Endothelial cell (in vitro differentiated cells): ENCODE data around the gene KAT2B. TPM values are rescaled to one million over a fixed set of nuclear protein-coding genes. Genes with fewer than 3 reads are reported as not detected.

Experiments
- DNase-seq: peaks from one replicate; pipeline ENCODE4 v3.0.0; 2021; ENCODE audit warnings: low spot score
- H3K27ac Mint-ChIP-seq: one replicate; pipeline ENCODE4 v1.8.0; 2021; ENCODE audit warnings: mixed read lengths, inconsistent platforms; ENCODE audit not compliant: unreplicated experiment
- H3K27me3 Mint-ChIP-seq: one replicate; pipeline ENCODE4 v1.8.0; 2021; ENCODE audit warnings: mild to moderate bottlenecking, moderate library complexity, mixed read lengths, inconsistent platforms; ENCODE audit not compliant: unreplicated experiment
- H3K36me3 Mint-ChIP-seq: one replicate; pipeline ENCODE4 v1.8.0; 2021; ENCODE audit warnings: mild to moderate bottlenecking, low read depth, mixed read lengths, inconsistent platforms; ENCODE audit not compliant: unreplicated experiment
- H3K4me1 Mint-ChIP-seq: one replicate; pipeline ENCODE4 v1.8.0; 2021; ENCODE audit warnings: mild to moderate bottlenecking, mixed read lengths, inconsistent platforms; ENCODE audit not compliant: unreplicated experiment
- H3K4me3 Mint-ChIP-seq: one replicate; pipeline ENCODE4 v1.8.0; 2021; ENCODE audit warnings: mild to moderate bottlenecking, mixed read lengths, inconsistent platforms; ENCODE audit not compliant: unreplicated experiment
- H3K9me3 Mint-ChIP-seq: one replicate; pipeline ENCODE4 v1.8.0; 2021; ENCODE audit warnings: mixed read lengths, inconsistent platforms; ENCODE audit not compliant: unreplicated experiment
- total RNA-seq: library from RNA; stranded (reverse); fragmentation: NEBNext Ultra II Directional; extraction: Animal tissue kit (Norgen Biotek cat#: 25700); gene quantifications from one replicate; pipeline ENCODE4 v1.2.1, GENCODE V29; 2021; ENCODE audit not compliant: unreplicated experiment
- TF ChIP-seq, protein P1 (sequence below): fragments of 200-600 bp; sonication (generic); IDR thresholded peaks from one replicate; pipeline ENCODE4 v1.5.0; 2021; ENCODE audit warnings: antibody characterized with exemption; ENCODE audit not compliant: unreplicated experiment

KAT2B gene
- total RNA-seq, 1 donor from 2014 or later: 15.9 TPM

DNA sequence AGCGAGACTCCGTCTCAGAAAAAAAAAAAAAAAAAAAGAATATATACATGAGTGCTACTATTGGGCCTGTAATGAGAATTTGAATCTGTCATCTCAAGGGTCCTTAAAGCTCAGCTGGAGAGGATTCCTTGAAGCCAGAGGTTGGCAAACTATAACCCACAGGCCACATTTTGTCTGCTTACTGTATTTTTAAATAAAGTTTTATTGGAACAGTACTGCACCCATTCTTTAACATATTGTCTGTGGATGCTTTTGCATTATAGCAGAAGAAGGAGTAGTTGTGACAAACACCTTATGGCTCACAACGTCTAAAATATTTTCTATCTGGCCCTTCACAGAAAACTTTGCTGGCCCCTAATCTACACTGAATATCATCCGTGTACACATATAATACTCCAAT, 85.0 kb downstream of the KAT2B start:
- Mint-ChIP-seq H3K4me1 (no peaks in the 10 kb centered on the region), H3K27me3 (no peaks in the 10 kb centered on the region), H3K4me3 (no peak overlapping the region), H3K36me3 (peaks cover 2% of the 10 kb centered on the region), H3K27ac (no peak overlapping the region), H3K9me3 (no peaks in the 10 kb centered on the region)
- DNase-seq: no peak
- TF ChIP-seq, protein P1, sequence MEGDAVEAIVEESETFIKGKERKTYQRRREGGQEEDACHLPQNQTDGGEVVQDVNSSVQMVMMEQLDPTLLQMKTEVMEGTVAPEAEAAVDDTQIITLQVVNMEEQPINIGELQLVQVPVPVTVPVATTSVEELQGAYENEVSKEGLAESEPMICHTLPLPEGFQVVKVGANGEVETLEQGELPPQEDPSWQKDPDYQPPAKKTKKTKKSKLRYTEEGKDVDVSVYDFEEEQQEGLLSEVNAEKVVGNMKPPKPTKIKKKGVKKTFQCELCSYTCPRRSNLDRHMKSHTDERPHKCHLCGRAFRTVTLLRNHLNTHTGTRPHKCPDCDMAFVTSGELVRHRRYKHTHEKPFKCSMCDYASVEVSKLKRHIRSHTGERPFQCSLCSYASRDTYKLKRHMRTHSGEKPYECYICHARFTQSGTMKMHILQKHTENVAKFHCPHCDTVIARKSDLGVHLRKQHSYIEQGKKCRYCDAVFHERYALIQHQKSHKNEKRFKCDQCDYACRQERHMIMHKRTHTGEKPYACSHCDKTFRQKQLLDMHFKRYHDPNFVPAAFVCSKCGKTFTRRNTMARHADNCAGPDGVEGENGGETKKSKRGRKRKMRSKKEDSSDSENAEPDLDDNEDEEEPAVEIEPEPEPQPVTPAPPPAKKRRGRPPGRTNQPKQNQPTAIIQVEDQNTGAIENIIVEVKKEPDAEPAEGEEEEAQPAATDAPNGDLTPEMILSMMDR: no peak

DNA sequence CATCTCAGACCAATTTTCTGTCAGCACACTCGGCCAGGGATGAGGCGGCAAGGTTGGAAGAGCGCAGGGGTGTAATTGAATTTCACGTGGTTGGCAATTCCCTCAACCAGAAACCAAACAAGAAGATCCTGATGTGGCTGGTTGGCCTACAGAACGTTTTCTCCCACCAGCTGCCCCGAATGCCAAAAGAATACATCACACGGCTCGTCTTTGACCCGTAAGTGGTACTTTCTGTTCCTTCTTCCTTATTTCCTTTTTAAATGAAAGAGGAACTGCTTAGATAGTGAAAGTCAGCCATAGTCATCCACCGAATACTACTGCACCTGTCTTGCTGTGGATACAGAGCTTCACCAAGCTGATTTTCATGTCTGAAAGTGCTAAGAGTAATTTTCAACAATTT, 85.7 kb downstream of the KAT2B start:
- H3K4me1 Mint-ChIP-seq: no peaks in the 10 kb centered on the region
- peaks cover 6% of the 10 kb centered on the region for H3K36me3 Mint-ChIP-seq
- H3K9me3 Mint-ChIP-seq: no peaks in the 10 kb centered on the region
- TF ChIP-seq, protein P1: no peak
- no peak overlapping the region for H3K27ac Mint-ChIP-seq
- H3K27me3 Mint-ChIP-seq: peaks cover 2% of the 10 kb centered on the region
- no peak for DNase-seq
- H3K4me3 Mint-ChIP-seq: no peak overlapping the region

- peaks cover 2% of the 10 kb centered on the region for H3K27me3 Mint-ChIP-seq
- no peak for DNase-seq
- H3K4me1 Mint-ChIP-seq: no peaks in the 10 kb centered on the region
- no peak overlapping the region for H3K27ac Mint-ChIP-seq
- H3K4me3 Mint-ChIP-seq: no peak overlapping the region
- H3K9me3 Mint-ChIP-seq: no peaks in the 10 kb centered on the region
- TF ChIP-seq, protein P1: no peak
- peaks cover 6% of the 10 kb centered on the region for H3K36me3 Mint-ChIP-seq
Observed at GRCh38 chr3:20128358-20128757, 88.1 kb downstream of the KAT2B start.

- DNase-seq: no peak
- Mint-ChIP-seq H3K4me3 (no peak overlapping the region), H3K4me1 (peaks cover 3% of the 10 kb centered on the region), H3K27ac (no peak overlapping the region), H3K9me3 (no peaks in the 10 kb centered on the region), H3K36me3 (peaks cover 6% of the 10 kb centered on the region), H3K27me3 (peaks cover 2% of the 10 kb centered on the region)
- TF ChIP-seq, protein P1: no peak
Observed at GRCh38 chr3:20130106-20130505, 89.9 kb downstream of the KAT2B start.

DNA sequence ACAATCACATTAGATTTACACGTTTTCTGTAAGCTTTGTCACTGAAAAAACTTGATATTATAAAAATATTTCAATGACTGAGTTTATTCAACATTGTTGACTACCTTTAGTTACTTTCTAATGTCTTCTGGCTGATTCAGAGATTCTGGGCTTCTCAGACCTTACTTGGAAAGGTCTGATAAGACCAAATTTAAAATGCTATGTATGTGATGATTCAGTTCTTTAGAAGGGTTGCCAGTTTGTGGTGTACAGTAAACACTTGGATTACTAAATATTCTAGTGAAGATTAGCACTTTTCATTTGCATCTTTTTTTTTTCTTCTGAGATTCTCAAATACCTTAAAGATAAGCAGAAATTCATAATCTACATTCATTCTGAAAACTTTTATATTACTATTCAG, 96.0 kb downstream of the KAT2B start:
- H3K4me1 Mint-ChIP-seq: peaks cover 3% of the 10 kb centered on the region
- no peaks in the 10 kb centered on the region for H3K9me3 Mint-ChIP-seq
- no peaks in the 10 kb centered on the region for H3K27me3 Mint-ChIP-seq
- TF ChIP-seq, protein P1: no peak
- H3K4me3 Mint-ChIP-seq: no peak overlapping the region
- DNase-seq: no peak
- H3K27ac Mint-ChIP-seq: no peak overlapping the region
- no peaks in the 10 kb centered on the region for H3K36me3 Mint-ChIP-seq
